GM19328 (cell line): ENCODE measurements around the gene NLGN1.

ENCODE experiments used
- ATAC-seq: cut with Tn5 transposase; IDR thresholded peaks from one replicate; pipeline ENCODE4 v1.9.1; 2021; ENCODE audit warnings: mild to moderate bottlenecking, moderate library complexity; ENCODE audit not compliant: unreplicated experiment

The NLGN1 gene

DNA sequence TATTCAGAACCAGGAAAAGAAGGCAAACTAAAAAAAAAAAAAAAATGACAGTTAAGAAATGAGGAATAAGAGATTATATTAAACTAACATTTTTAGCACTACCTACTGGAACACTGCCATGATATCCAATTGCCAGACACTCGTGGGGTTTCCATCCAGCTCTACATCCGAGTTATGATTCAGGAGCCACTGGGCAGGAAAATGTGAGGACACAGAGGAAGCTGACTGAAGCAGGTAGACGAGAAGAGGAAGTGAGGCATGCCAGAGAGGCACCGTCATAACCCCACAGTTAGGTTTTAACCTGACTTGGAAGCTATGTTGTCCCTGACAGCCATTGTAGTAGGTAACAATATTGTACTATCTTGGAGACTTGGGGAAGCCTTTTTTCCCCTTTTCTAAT lies 495.0 kb downstream of the NLGN1 start:
- ATAC-seq: no peak

DNA sequence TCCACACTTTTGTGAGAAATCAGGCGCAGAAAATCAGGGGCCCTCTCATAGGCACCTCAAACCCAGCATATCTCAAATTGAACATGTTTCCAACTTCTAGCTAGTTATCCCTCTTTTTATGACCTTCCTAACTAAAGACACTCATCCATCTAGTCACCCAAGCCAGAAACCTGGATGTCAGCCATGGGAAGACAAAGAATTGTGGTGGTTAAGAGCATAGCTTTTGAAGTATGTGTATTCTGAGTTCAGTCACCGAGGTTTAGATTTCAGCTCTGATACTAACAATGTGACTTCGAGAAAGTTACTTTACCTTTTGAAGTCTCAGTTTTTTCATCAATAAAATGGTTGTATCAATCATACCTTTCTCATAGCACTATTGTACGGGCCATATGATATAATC lies 495.5 kb downstream of the NLGN1 start:
- ATAC-seq: no peak

DNA sequence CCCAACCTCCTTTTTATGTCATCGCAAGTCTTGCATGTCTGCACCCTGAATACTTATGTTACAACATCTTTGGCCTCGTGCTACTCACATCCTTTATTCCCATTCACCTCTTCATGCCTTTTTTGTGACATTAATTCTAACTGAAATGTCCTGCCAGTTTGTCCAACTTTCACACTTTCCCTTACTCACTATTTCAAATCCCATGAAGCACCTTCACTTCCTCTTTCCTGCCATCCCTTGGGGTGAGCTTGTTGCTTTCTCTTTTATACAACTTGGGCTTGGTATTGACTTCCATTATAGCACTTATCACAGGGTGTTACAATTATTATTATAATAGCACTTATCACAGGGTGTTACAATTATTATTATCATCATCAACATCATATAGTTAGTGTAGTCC lies 496.3 kb downstream of the NLGN1 start:
- no peak for ATAC-seq

DNA sequence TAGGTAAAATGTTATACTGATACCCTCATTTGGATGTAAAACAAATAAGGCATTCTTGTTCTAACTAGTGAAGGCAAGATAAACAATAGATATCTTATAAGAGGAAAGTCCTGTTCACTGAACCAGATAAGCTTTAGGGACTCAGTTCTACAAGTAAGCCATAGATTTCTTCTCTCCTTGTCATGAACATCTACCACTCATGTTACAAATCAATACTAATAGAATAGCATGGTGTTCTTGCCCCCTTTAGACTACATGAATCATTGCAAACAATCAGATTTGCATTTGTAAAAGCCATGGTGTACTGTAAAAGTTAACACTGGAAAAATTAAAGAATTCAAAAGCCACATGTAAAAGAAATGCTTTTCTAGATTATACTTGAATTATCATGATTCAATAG lies 500.1 kb downstream of the NLGN1 start:
- no peak for ATAC-seq

DNA sequence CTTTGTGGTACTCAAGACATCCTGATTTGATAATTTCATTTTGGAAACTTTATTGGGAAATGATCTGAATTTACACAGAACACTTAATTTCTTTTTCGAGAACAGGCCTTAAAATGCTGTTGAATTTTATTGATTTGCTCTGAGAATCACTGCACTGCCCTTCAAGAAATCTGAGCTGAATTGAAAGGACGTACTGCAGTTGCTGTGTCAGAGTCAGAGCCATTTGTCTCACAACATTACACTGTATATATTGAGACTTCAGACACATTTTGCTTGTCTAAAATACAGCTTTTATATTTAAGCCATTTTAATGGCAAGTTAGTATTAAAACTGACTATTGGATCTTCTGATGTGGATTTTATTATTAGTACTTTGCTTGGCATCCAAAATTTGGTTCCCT lies 504.1 kb downstream of the NLGN1 start:
- ATAC-seq: no peak

DNA sequence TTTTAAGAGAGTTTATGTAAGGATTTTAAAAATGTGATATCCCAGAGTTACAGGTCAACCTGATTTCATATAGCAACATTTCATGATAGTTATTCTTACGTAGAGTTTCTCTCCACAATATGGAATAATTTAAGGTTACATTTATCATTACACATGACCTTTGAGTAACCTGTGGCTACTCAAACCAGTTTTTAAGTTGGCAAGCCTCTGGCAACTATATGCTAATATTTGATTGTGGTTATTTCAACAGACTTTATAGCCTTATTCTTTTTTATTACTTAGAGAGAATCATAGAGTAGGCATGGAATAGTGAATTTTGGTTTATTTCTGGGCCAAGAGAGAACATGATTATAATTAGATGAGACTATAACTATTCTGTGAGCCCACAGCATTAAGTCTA lies 504.9 kb downstream of the NLGN1 start:
- ATAC-seq: no peak

DNA sequence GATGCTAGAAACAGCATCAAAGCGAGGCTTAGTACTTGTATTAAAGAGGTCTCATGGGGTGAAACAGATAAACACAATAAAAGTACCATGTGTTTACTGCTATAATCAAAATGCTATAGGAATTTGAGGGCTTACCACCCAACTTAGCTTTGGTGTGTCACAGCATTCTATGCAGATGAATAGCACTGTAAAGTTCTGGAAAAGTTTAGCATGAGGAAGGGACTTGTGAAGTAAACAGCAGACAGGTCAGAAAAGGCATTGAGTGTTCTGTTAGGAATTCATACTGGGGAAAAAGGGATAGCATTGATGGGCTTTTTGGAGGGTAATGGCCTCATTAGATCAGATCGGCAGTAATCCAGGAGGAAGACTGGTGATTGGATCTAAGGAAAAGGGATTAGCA lies 505.3 kb downstream of the NLGN1 start:
- no peak for ATAC-seq

DNA sequence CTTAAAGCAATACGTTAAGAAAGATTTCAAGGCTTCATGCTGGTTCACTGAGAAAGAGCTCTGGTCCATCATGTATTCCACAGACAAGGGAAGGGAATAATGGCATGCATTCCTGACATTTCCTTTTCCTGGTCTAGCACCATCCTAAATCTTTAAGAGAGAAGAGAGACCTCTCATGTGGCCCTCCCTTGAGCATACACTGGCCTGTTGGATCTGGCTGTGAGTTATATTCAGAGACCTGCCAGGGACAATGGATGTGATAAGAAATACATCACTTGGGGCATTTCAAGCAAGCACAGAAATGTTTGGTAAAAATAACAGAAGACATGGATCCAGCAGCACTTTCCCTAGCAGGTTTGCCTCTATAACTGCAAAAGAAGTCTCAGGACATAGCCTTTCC lies 507.8 kb downstream of the NLGN1 start:
- ATAC-seq: no peak

DNA sequence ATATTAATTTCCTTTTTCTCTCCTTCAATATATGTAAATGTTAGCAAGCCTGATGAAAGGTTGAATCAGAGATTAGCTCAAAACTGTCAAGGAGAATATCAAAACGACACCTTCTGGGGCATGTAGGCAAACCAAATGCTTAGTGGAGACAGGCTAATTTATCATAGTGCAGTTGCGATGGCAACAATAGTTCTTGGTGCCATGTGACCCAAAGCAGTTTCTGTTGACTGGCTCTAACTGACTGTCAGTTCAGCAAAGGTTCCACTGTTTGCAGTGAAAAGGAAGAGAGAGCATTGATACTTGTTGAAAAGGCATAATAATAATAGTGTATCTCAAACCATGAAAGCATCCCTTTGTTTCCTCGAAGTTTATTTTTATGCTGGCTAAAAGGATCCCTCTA lies 513.9 kb downstream of the NLGN1 start:
- no peak for ATAC-seq

DNA sequence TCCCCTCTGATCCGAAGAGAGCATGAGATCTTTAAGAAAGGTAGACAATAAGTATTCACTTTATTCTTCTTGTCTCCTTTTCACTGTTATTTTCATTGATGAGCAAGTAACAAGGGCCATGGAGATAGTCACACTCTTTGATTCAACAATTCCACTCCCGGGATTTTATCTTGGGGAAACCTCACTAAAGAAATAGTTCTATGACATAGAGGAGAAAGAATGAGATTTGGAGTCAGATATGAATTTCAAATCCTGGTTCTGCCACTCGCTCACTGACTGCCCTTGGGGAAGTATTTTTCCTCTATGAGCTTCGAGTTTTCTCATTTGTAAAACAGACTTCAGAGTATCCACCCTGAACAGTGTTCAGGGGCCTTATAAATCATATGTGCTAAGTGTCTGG lies 514.6 kb downstream of the NLGN1 start:
- ATAC-seq: no peak

DNA sequence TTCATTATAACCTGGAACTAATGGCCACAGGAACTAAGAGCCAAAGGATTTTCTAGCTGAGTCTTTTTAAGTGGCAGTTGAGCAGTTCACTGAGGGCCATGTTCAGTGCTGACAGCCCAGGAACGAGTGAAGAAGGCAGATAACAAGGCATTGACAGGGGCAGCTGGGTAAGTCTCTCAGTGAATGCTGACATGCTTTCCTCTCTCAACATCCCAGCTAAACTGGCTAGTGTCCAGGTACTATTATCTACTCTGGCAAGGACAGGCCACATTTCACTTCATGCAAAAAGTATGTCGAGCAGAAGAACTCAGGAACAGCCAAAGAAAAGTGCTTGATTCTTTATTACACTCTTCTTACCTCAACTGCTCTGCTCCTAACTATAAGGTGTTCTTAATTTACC lies 515.9 kb downstream of the NLGN1 start:
- ATAC-seq: no peak

DNA sequence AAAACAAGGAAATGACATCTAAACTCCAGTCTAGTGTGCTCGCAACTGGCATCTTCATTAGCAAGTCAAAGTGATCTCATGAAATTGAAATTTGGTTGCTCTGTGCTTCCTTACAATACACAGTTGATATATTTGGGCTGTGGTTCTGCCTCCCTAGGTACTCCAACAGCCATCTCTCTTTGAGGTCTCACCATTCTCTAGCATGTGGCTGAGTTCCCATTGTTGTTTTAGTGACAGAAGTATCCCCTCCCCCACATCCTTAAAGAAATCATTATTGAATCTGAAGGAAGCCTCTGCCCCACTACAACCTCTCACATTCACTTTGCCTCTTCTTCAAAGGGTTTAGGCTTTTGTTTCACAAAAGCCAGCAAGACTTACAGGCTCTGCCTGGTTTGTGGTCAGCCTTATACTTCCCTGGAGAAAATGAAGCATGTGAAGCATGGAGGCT lies 516.5 kb downstream of the NLGN1 start:
- ATAC-seq: no peak

DNA sequence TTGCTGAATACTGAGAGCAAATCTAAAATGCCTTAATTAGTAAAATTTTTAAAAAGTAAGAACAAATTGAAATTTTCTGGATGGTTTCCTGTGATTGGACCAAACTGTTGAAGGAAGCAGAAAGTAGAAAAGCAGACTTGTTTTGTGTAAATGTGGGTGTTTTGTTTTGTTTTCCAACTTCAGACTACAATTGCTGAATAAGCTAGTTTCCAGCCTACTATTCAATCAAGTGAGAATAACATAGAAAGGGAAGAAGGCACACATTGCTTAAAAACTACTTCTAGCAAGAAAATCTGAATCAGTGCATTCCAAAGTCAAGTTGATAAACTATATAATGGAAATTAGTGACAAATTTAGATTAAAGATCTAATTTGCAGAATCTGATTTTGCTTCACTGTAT lies 519.3 kb downstream of the NLGN1 start:
- no peak for ATAC-seq

DNA sequence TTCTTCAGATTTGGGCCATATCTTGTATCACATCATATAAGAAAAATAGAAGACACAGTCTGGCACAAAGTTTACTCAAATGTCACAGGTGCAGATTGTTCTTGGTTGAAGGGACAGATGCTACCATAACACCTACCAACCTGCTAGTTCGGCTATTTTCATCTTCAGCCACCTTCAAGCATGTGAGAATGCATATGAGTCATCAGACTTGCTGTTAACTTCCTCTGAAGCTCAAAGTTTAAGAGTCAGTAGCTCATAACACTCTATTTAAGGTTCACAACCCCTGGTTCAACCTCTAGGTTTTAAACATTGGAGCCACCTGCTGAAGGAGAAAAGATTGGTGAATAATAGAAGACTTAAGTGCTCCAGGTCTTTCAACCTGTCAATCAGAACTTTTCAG lies 522.8 kb downstream of the NLGN1 start:
- ATAC-seq: no peak

DNA sequence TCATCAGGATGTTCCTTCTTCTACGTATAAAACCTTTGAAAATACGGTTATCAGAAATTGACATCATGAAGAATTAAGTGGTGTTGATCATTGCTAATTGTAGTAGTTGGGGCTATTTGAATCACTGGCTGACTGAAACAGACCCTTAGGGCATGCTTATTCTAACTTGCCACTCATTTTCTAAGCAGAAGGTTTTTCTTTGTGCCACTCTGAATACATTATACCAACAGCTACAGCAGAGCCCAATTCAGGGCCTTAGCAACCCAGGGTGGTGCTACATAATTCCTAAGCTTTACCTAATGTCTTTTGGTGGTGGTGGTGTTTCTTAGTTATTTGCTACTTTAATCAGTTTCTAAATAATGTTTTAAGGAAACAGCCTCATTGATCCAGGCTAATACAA lies 524.2 kb downstream of the NLGN1 start:
- ATAC-seq: no peak

DNA sequence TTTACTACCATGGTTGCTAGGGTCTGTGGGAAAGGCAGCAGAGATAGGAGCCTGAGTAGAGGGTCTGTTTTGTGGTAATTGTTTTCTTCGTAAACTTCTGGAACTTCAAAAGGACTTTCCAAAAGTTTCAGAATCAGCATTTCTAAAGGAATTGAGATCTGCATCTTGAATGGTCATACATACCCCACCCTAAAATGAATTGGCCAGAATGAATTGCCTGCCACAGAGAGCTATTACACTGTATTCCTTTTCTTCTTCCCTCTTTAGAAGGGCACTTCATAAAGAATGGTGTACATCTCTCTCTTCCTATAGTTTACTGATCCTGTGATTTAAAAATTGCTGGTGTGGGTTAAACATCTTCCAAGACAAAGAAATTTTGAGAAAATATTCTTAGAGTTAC lies 525.7 kb downstream of the NLGN1 start:
- no peak for ATAC-seq

DNA sequence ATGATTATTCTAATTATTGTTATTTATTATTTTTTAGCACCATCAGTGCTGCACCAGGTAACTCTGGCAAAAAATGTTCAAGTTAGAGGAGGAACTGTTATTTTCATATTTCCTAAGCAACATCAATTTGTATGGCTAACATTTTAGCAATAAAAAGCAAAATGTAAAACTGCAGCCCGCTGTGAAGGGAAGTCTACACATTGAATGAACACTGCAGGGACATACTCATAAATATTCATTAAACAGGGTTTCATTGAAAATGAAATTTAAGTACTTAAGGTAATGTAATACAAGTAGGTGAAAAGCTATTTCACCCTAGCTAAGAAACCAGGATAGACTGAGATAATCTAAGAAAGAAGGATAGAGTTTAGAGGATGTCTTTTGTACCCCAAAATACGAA lies 532.7 kb downstream of the NLGN1 start:
- ATAC-seq: no peak

DNA sequence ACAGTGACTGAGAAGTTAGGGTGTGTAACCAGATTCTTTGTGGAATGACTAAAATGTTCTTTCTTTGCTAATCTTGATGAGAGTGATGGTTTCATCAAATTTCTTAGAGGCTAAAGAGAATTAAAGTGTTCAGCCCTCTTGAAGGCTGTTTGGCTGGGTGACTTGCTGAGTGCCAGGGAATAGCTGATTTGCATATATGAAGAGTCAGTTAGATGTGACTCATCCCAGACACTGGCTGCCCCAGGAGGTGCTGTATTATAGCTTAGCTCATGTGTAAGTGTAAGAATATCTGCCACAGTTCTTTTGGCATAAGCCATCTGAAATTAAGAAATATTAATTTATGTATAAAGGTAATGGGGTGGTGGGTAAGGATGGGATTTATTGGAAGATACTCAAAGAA lies 535.1 kb downstream of the NLGN1 start:
- ATAC-seq: no peak

DNA sequence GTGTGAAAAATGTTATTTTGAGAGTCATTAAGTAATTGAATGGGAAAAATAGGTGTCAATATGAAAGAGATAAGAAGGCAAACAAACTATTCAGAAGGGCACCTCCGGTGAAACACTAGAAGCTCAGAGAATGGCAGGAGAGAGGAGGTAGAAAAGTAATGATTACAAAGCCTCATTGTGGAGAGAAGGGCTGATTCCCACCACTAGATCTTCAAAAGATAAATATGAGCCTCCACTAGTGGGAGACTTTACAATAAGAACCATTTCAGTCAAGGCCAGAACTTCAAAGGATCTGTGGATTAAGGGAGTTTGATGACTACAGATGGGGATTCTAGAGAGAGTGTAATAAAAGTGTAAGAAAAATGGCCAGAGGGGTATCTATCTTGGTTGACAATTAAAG lies 535.6 kb downstream of the NLGN1 start:
- no peak for ATAC-seq

DNA sequence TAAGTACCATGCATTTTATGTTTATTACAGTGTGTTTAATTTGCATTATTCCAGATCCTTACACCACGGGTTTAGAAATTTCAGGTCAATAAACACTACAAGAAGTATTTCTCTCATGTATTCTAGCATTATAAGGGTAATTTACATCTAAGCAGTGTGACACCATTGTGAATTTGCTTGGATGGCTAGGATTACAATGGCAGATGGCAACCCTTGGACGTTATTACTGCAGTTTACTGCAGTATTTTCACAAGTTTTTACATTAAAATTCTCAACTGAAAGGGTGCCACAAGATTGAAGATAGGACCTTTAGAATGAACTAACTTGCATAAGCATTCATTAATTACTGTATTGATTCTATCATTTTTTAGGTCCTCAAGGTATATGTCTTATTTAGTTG lies 538.8 kb downstream of the NLGN1 start:
- ATAC-seq: no peak

DNA sequence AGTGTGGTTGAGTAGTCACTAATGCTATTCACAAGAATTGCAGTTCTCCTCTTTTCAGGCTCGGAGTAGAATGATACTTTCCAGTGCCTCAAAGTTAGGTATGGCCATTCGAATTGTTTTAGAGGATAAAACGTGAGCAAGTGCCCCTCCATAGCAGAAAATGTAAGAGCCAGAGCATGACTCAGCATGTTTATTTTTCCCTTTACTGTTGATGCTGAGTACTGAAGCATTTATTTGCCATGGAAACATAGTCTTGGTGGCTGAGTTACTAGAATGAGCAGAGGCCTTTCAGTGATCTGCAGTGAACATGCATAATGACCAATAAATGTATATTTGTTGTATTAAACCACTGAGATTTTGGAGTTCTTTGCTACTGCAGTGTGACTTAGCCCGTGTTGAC lies 540.6 kb downstream of the NLGN1 start:
- ATAC-seq: no peak

DNA sequence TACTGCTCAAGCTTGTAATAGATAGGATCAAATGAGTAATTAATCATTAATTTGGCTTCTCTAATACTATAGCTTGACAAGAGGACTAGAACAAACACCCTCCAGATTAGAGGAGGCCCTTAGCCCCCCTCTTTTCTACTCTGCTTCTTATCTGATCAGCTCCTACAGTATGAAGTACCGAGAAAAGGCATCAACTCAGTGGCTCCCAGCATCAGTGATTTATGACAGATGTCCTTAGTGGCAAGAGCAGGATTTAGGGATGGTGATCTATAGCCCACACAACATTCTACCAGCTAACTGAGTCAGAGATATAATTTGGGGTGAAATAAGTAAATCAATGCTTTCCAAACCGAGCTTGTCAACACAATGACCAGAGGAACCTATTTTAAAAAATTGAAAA lies 541.1 kb downstream of the NLGN1 start:
- no peak for ATAC-seq

DNA sequence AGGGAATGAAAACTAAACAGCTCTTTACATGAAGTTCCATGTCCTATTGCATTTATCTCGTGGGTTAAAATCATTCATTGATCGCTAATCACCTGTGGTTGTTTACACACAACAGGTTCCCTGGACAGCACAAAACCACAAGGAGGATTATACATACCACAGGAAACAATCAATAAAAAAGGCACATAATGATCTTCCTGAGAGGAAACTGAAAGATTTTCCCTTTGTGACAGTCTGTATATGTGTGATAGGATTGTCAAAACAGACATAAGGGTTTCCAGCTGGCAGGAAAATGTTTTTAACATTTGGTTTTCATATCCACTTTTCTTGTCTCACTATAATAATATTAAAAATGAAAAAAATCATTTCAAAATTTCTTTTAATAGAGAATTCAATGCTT lies 541.8 kb downstream of the NLGN1 start:
- no peak for ATAC-seq

DNA sequence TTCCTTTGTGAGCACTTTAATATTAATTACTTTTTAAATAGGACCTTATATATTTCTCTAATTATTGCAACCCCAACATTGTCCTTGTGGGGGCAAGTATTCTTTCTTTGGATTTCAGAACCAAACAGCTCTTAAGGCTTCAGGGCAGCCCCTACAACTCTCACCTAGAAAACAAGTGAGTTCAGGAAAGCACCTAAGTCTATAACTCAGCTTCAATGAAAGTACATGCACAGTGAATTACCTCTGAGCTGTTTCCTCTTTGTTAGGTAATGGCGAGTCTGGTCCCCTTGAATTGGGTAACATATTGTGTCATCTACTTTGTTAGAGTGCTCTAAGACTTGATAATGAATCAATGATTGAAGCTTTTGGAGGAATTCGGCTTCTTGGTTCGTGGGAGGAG lies 545.7 kb downstream of the NLGN1 start:
- no peak for ATAC-seq
